GM19099 (cell line): ENCODE measurements around the gene TRIM54.

Experiments
- POLR2A ChIP-seq: IDR thresholded peaks from 3 replicates; pipeline ENCODE4 v1.6.1; 2011; ENCODE audit warnings: low read depth; ENCODE audit not compliant: insufficient read length; ENCODE audit errors: extremely low read depth

TRIM54 gene

GRCh38 chr2:27270131-27270530 lies 12.1 kb upstream of the TRIM54 start:
- no peak for TF ChIP-seq POLR2A

GRCh38 chr2:27270670-27271069 lies 11.6 kb upstream of the TRIM54 start:
- TF ChIP-seq POLR2A = no peak

- TF ChIP-seq POLR2A = no peak
Measured at GRCh38 chr2:27271631-27272340, 10.4 kb upstream of the TRIM54 start.

- no peak for TF ChIP-seq POLR2A
Measured at GRCh38 chr2:27275211-27276150, 6.7 kb upstream of the TRIM54 start, which contains the start of gene DNAJC5G. Gene DNAJC5G (plus strand): TSS chr2:27275433. CDS start chr2:27276729, 1,296 bp downstream.

GRCh38 chr2:27278010-27278409 lies 4.2 kb upstream of the TRIM54 start:
- no peak for TF ChIP-seq POLR2A

GRCh38 chr2:27280826-27281225 lies 1.4 kb upstream of the TRIM54 start:
- TF ChIP-seq POLR2A = no peak

GRCh38 chr2:27281442-27281841 lies 787 bp upstream of the TRIM54 start:
- TF ChIP-seq POLR2A = no peak

- no peak for TF ChIP-seq POLR2A
Measured at GRCh38 chr2:27282892-27283291, 663 bp downstream of the TRIM54 start.

GRCh38 chr2:27284996-27285395 lies 2.8 kb downstream of the TRIM54 start:
- TF ChIP-seq POLR2A = no peak

GRCh38 chr2:27285481-27285880 lies 3.3 kb downstream of the TRIM54 start:
- TF ChIP-seq POLR2A = no peak

- TF ChIP-seq POLR2A = no peak
Measured at GRCh38 chr2:27288610-27289009, 6.4 kb downstream of the TRIM54 start.

- TF ChIP-seq POLR2A = no peak
Measured at GRCh38 chr2:27290549-27290948, 8.3 kb downstream of the TRIM54 start.

- TF ChIP-seq POLR2A = no peak
Measured at GRCh38 chr2:27291865-27292264, 9.6 kb downstream of the TRIM54 start.

GRCh38 chr2:27294928-27295327 lies 12.7 kb downstream of the TRIM54 start:
- no peak for TF ChIP-seq POLR2A

GRCh38 chr2:27296481-27296880 lies 14.3 kb downstream of the TRIM54 start:
- no peak for TF ChIP-seq POLR2A

- TF ChIP-seq POLR2A = no peak
Measured at GRCh38 chr2:27297195-27297594, 15.0 kb downstream of the TRIM54 start.
